Sigmoid colon (tissue), 7 donors: ENCODE results near the gene CDIPT. TPM values are rescaled to one million over a fixed set of nuclear protein-coding genes. Genes with fewer than 3 reads are reported as not detected.

Experiments used
- DNase-seq: peaks from one replicate; pipeline ENCODE4 v3.0.0-alpha.2; 2019
- H3K27ac ChIP-seq, 4 donors: fragments of 200-600 bp; sonication (generic); one replicate each; pipeline ENCODE4 v1.5.1; 2016 to 2019; ENCODE audit warnings: mild to moderate bottlenecking in 1 of 4
- H3K27me3 ChIP-seq, 3 donors: fragments of 200-600 bp; sonication (generic); one replicate each; pipeline ENCODE4 v1.5.1; 2019; ENCODE audit warnings: mild to moderate bottlenecking in 1 of 3
- H3K36me3 ChIP-seq, 4 donors: fragments of 200-600 bp; sonication (generic); one replicate each; pipeline ENCODE4 v1.5.1; 2016 to 2019
- H3K4me1 ChIP-seq, 4 donors: fragments of 200-600 bp; sonication (generic); one replicate each; pipeline ENCODE4 v1.5.1; 2017 to 2019
- H3K4me3 ChIP-seq, 4 donors: fragments of 200-600 bp; sonication (generic); one replicate each; pipeline ENCODE4 v1.5.1; 2017 to 2019; ENCODE audit warnings: mild to moderate bottlenecking in 2 of 4, moderate library complexity in 1 of 4
- H3K9me3 ChIP-seq, 4 donors: fragments of 200-600 bp in 3 of 4; sonication (generic) in 3 of 4; one replicate each; pipeline versions ENCODE4 v1.5.1 to v1.6.1; 2013 to 2019
- CTCF ChIP-seq, 4 experiments: fragments of 450-650 bp in 3 of 4; fragments of 200-600 bp in 1 of 4; IDR thresholded peaks; one replicate each; pipeline ENCODE4 v1.5.1; 2016 to 2019; ENCODE audit warnings: antibody characterized with exemption in 4 of 4, mild to moderate bottlenecking in 3 of 4, moderate library complexity in 2 of 4
- EP300 ChIP-seq, 4 donors: sonication (generic); formaldehyde crosslinking; IDR thresholded peaks; one replicate each; pipeline ENCODE4 v1.6.1; 2017; ENCODE audit warnings: antibody characterized with exemption in 4 of 4
- POLR2A ChIP-seq, 2 donors: fragments of 450-650 bp; IDR thresholded peaks; one replicate each; pipeline ENCODE4 v1.6.1; 2016; ENCODE audit warnings: antibody characterized with exemption in 2 of 2, mild to moderate bottlenecking in 2 of 2, moderate library complexity in 2 of 2
- POLR2AphosphoS5 ChIP-seq, 4 donors: sonication (generic); formaldehyde crosslinking; IDR thresholded peaks; one replicate each; pipeline ENCODE4 v1.6.1; 2017; ENCODE audit warnings: antibody characterized with exemption in 4 of 4
- WGBS, 2 donors: extraction: QIAGEN DNeasy Blood & Tissue Kit; methylation state at CpG; one replicate each; pipeline ENCODE4 v1.1.7; 2013; 5-methylcytosine and 5-hydroxymethylcytosine counted together
- intact Hi-C: fragments of 100-400 bp; cut with DNase I; formaldehyde crosslinking; loops from one replicate; pipeline ENCODE4 v1.15.1; 2023
- polyA plus RNA-seq, 3 donors: library from polyadenylated mRNA; stranded (reverse); fragments of 200-250 nt; gene quantifications; one replicate each; pipeline ENCODE4 v1.2.3, GENCODE V29; 2013
- total RNA-seq, 4 donors: library from RNA; depleted of rRNA; stranded (reverse); fragments of >200 nt; gene quantifications; one replicate each; pipeline ENCODE4 v1.1.0, GENCODE V29; 2016
- donor health status: healthy with polysubstance abuse.
- donor health status: Bipolar disorder and iron deficiency.
- donor health status: healthy.

CDIPT gene
- total and polyA plus RNA-seq, 7 donors: 39.8 to 120 (median 107) TPM

DNA sequence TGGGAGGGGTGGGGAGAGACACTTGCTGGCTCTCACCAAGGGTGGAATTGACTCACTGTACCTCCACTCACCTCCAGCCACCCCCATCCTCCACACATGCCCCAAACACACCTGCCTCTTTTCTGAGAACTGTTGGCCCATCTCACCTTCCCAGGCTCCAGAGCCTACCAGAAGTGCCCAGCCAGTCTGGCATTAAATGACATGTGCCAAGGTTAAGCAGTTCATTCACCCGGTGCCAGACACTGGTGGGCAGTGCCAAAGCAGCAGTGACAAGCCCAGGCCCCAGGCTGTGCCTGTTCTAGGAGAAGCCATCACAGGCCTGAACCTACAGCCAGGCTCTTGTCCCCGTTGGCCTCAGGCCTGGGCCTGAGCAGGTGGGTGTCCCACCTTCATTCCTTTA, 31.5 kb downstream of the CDIPT start:
- Histone ChIP-seq H3K36me3 (peaks cover 18 to 66% (median 45%) of the 10 kb centered on the region in 4 donors), H3K9me3 (no peaks in the 10 kb centered on the region), H3K27ac (no peak overlapping the region), H3K27me3 (no peaks in the 10 kb centered on the region), H3K4me3 (no peak overlapping the region), H3K4me1 (peaks cover 0 to 19% (median 8%) of the 10 kb centered on the region in 4 donors)
- intact Hi-C loops: no loop called here
- DNase-seq: no peak
- TF ChIP-seq CTCF (IDR thresholded peaks at IDR 0.05): no peak
- TF ChIP-seq POLR2AphosphoS5 (IDR thresholded peaks at IDR 0.05): no peak
- TF ChIP-seq EP300 (IDR thresholded peaks at IDR 0.05): no peak
- TF ChIP-seq POLR2A (IDR thresholded peaks at IDR 0.05): no peak
- 69 to 88% methylated on average over 2 of the region's 2 CpGs for WGBS, 2 donors

GRCh38 chr16:29830774-29831173, 32.3 kb downstream of the CDIPT start:
- H3K27me3 ChIP-seq: no peaks in the 10 kb centered on the region
- no peaks in the 10 kb centered on the region for H3K9me3 ChIP-seq
- peaks cover 16 to 59% (median 41%) of the 10 kb centered on the region in 4 donors for H3K36me3 ChIP-seq
- no peak overlapping the region for H3K4me3 ChIP-seq
- H3K4me1 ChIP-seq: peaks cover 0 to 26% (median 11%) of the 10 kb centered on the region in 4 donors
- H3K27ac ChIP-seq: no peak overlapping the region
- no peak for DNase-seq
- TF ChIP-seq POLR2AphosphoS5 (IDR thresholded peaks at IDR 0.05): no peak
- WGBS, 2 donors: 93 to 96% methylated on average over 11 of the region's 11 CpGs
- intact Hi-C loops: no loop called here

GRCh38 chr16:29826342-29826695, 36.7 kb downstream of the CDIPT start:
- Histone ChIP-seq H3K36me3 (peaks cover 1 to 14% (median 11%) of the 10 kb centered on the region in 4 donors), H3K27me3 (no peaks in the 10 kb centered on the region), H3K4me1 (peaks cover 0 to 71% (median 54%) of the 10 kb centered on the region in 4 donors), H3K9me3 (no peaks in the 10 kb centered on the region), H3K4me3 (no peak overlapping the region), H3K27ac (peak overlapping the region; percentile 66 to 78 (median 70))
- TF ChIP-seq EP300 (IDR thresholded peaks at IDR 0.05) (no peak), CTCF (IDR thresholded peaks at IDR 0.05) (no peak), POLR2A (IDR thresholded peaks at IDR 0.05) (no peak), POLR2AphosphoS5 (IDR thresholded peaks at IDR 0.05) (no peak)
- intact Hi-C loops: no loop called here
- DNase-seq: no peak
- 28 to 80% methylated on average over 8 of the region's 8 CpGs for WGBS, 2 donors

- no peaks in the 10 kb centered on the region for H3K27me3 ChIP-seq
- peak overlapping the region; percentile 66 to 78 (median 70) for H3K27ac ChIP-seq
- intact Hi-C loops: no loop called here
- 56 to 58% methylated on average over 10 of the region's 10 CpGs for WGBS, 2 donors
- H3K4me3 ChIP-seq: no peak overlapping the region
- H3K9me3 ChIP-seq: no peaks in the 10 kb centered on the region
- peak; percentile 90 for DNase-seq
- H3K36me3 ChIP-seq: peaks cover 0 to 5% (median 2%) of the 10 kb centered on the region in 4 donors
- peak in 3 of 4 donors; percentile 20 to 50 (median 25) for TF ChIP-seq POLR2AphosphoS5 (IDR thresholded peaks at IDR 0.05)
- TF ChIP-seq POLR2A (IDR thresholded peaks at IDR 0.05): no peak
- TF ChIP-seq EP300 (IDR thresholded peaks at IDR 0.05): no peak
- no peak for TF ChIP-seq CTCF (IDR thresholded peaks at IDR 0.05)
- H3K4me1 ChIP-seq: peaks cover 0 to 78% (median 62%) of the 10 kb centered on the region in 4 donors
Measured at GRCh38 chr16:29825145-29826044, 37.6 kb downstream of the CDIPT start.

- peak in 1 of 4 donors; percentile 26 for TF ChIP-seq POLR2AphosphoS5 (IDR thresholded peaks at IDR 0.05)
- TF ChIP-seq EP300 (IDR thresholded peaks at IDR 0.05): no peak
- intact Hi-C loops: no loop called here
- WGBS, 2 donors: 16 to 59% methylated on average over 7 of the region's 7 CpGs
- Histone ChIP-seq H3K27me3 (no peaks in the 10 kb centered on the region), H3K27ac (peak overlapping the region; percentile 66 to 78 (median 70)), H3K4me1 (peaks cover 0 to 78% (median 67%) of the 10 kb centered on the region in 4 donors), H3K36me3 (peaks cover 0 to under 1% (median under 1%) of the 10 kb centered on the region in 4 donors), H3K9me3 (no peaks in the 10 kb centered on the region), H3K4me3 (no peak overlapping the region)
- DNase-seq: no peak
Measured at GRCh38 chr16:29824589-29825144, 38.4 kb downstream of the CDIPT start.
